ENCODE data around the gene ALDH1A2.
"Not testable (repeated sequence)": the region's sequence is repeated elsewhere in the genome, so short reads cannot be mapped to it uniquely, and the experiment has no call there.

ALDH1A2 gene

GRCh38 chr15:58043192-58043903, 22.2 kb downstream of the ALDH1A2 start:
- in situ Hi-C loops (cut with MboI; ENCODE audit: low sequenced_read_pairs) = no loop called here

- in situ Hi-C loops (cut with MboI; ENCODE audit: low sequenced_read_pairs) = no loop called here
Observed at GRCh38 chr15:58042006-58042405, 23.5 kb downstream of the ALDH1A2 start.

- in situ Hi-C loops (cut with MboI; ENCODE audit: low sequenced_read_pairs) = no loop called here
Observed at GRCh38 chr15:58040150-58040549, 25.4 kb downstream of the ALDH1A2 start.

GRCh38 chr15:58039079-58040035, 26.2 kb downstream of the ALDH1A2 start:
- in situ Hi-C loops (cut with MboI; ENCODE audit: low sequenced_read_pairs) = no loop called here

GRCh38 chr15:58038426-58039078, 27.0 kb downstream of the ALDH1A2 start:
- in situ Hi-C loops (cut with MboI; ENCODE audit: low sequenced_read_pairs) = no loop called here

GRCh38 chr15:58037723-58038301, 27.7 kb downstream of the ALDH1A2 start:
- in situ Hi-C loops (cut with MboI; ENCODE audit: low sequenced_read_pairs) = no loop called here

- in situ Hi-C loops (cut with MboI; ENCODE audit: low sequenced_read_pairs) = no loop called here
Observed at GRCh38 chr15:58036579-58036978, 28.9 kb downstream of the ALDH1A2 start.

GRCh38 chr15:58028392-58028791, 37.1 kb downstream of the ALDH1A2 start:
- in situ Hi-C loops (cut with MboI; ENCODE audit: low sequenced_read_pairs) = not testable (repeated sequence)

- in situ Hi-C loops (cut with MboI; ENCODE audit: low sequenced_read_pairs) = no loop called here
Observed at GRCh38 chr15:58026552-58026951, 39.0 kb downstream of the ALDH1A2 start.

- in situ Hi-C loops (cut with MboI; ENCODE audit: low sequenced_read_pairs) = no loop called here
Observed at GRCh38 chr15:58026051-58026450, 39.5 kb downstream of the ALDH1A2 start.

- in situ Hi-C loops (cut with MboI; ENCODE audit: low sequenced_read_pairs) = no loop called here
Observed at GRCh38 chr15:58021332-58022230, 43.9 kb downstream of the ALDH1A2 start.

- in situ Hi-C loops (cut with MboI; ENCODE audit: low sequenced_read_pairs) = no loop called here
Observed at GRCh38 chr15:58019503-58020376, 45.8 kb downstream of the ALDH1A2 start.

GRCh38 chr15:58017869-58018268, 47.6 kb downstream of the ALDH1A2 start:
- in situ Hi-C loops (cut with MboI; ENCODE audit: low sequenced_read_pairs) = no loop called here

GRCh38 chr15:58016581-58017175, 48.8 kb downstream of the ALDH1A2 start:
- in situ Hi-C loops (cut with MboI; ENCODE audit: low sequenced_read_pairs) = no loop called here

- in situ Hi-C loops (cut with MboI; ENCODE audit: low sequenced_read_pairs) = no loop called here
Observed at GRCh38 chr15:58015565-58015964, 49.9 kb downstream of the ALDH1A2 start.

GRCh38 chr15:58014470-58014869, 51.0 kb downstream of the ALDH1A2 start:
- in situ Hi-C loops (cut with MboI; ENCODE audit: low sequenced_read_pairs) = no loop called here

GRCh38 chr15:58014040-58014439, 51.5 kb downstream of the ALDH1A2 start:
- in situ Hi-C loops (cut with MboI; ENCODE audit: low sequenced_read_pairs) = no loop called here

- in situ Hi-C loops (cut with MboI; ENCODE audit: low sequenced_read_pairs) = no loop called here
Observed at GRCh38 chr15:58010983-58011382, 54.5 kb downstream of the ALDH1A2 start.

- in situ Hi-C loops (cut with MboI; ENCODE audit: low sequenced_read_pairs) = no loop called here
Observed at GRCh38 chr15:58003810-58004209, 61.7 kb downstream of the ALDH1A2 start.

All from hTERT RPE-1 (cell line).